CD1c-positive myeloid dendritic cell (primary cell): ENCODE data around the gene SULT1C3.
A peak's percentile ranks its signal among the peaks of the same experiment; 100 is the strongest.
"Not testable (repeated sequence)": the region's sequence is repeated elsewhere in the genome, so short reads cannot be mapped to it uniquely, and the experiment has no call there.

Source experiments
- DNase-seq: peaks from one replicate; pipeline ENCODE4 v3.0.0-alpha.2; 2016; ENCODE audit errors: extremely low spot score

The SULT1C3 gene

DNA sequence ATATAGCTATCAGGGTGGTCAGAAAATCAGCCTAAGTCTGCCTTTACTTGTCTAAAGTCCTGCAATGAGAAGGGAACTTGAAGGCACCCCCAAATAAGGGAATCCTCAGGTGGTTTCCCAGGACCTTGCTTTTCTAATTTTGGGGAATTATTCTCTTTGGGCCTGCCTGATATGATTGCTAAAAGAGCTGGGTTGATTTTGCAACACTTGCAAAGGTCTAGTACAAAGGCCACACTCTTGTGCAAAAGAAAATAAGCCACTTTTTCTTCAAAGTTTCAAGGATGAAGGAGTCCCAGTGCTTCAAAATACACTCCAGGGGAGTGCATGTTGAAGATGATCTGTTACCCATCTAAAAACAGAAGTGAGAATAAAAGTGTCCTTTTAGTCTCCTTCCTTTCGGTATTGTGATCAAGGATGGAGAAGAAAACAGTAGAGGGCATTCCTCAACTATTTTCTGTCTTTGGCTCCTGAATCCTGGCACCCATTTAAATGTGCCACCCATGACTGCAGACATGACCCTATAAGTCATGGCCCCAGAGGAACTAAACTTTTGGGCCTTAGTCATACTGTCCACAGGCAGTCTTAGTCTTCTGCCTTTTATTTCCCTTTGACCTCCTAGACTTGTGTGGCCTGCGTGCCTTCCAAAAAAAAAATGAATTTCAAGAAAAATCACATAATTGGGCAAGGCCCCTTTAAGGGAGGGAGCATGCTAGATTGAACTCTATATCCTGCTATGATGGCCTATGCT is 5.1 kb downstream of the SULT1C3 start:
- no peak for DNase-seq

DNA sequence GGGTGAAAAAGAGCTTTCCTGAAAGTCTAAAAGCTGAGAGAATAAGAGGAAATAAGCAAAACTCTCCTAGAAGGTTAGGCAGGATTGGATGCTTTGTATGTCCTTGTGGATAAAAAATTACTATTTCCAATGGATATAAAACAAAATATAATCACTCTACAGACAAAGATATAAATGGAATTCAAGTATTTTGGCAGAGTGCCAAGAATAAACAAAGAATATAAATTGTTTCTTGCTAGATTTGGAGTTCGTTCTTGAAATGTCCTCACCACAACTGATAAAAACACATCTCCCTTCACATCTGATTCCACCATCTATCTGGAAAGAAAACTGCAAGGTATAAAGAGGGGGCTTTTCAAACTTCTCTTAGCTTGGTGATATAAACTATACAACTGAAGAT is 13.3 kb downstream of the SULT1C3 start:
- DNase-seq: no peak

DNA sequence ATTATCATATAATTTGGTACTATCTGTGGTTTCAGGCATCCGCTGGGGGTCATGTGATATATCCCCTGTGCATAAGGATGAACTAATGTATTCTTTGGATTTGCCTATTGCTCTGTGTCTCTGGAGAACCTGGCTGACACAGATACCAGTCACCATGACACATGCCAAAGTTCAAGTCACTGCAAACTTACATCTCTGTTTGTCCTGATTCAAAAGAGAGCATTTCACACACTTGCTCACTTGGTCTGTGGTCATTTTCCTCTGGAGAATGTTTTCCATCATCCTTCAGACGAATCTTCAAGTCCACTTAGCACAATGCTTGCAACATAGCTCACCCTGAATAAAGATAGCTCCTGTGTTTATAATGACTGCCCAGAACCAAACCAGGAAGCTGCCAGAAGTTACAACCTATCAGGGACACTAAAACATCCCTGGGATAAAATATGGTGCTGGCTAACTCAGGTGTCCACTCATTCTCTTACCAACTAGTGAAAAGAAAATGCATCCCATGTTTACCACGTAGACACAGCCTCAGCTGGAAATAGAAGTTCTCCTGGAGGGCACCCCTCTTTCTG is 18.1 kb downstream of the SULT1C3 start:
- DNase-seq: no peak

DNA sequence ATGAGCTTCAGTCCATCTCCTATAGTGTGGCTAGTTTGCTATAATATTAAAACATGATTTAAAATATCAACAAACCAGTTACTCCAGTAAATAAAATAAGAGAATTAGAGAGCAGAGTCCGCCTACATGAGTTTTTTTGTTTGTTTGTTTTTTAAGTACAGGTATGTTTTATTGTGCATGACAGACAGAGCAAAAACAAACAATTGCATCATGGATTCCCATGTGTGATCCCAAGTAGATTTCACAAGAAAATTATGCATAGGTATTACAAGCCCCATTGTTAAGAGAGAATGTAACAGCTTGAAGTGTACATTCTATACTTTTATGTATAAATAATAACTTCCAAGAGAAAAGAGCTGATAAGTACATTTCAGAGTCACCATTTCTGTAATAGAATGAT is 21.0 kb downstream of the SULT1C3 start:
- no peak for DNase-seq

DNA sequence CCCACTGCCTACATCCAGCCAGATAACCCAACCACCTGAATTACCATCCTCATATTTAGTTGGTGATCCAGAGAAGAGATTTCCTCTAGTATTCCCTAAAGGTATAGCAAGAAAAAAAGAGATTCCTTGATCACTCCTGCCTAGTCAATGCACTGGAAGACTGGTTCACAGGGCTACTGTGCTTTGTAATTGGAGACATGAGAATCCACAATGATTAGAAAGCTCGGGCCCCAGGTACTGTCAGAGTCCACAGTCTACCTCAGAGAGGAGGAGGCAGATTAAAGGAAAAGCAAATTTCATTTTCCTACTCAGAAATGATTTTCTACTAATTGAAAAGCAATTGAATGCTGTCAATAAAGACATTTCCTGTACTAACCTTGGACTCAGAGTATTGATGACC is 22.3 kb downstream of the SULT1C3 start:
- DNase-seq: no peak

DNA sequence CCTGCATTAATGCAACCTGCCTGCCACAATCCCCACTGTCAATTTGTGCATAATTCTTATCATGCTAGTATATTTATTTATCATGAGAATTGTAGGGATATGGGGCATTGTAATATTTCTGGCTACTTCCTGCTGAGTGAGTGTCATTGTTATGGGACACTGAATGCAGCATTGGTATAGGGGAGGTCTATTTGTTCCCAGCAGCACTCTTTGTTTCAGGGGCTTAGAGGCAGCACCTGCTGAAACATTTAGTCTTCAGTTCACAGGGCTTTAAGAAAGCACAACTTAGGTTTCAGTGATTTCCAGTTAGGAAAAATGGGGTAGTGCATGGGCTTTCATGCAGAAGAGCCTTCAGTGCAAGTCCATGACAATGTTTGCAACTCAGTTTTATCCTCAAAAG is 23.6 kb downstream of the SULT1C3 start:
- DNase-seq: no peak

DNA sequence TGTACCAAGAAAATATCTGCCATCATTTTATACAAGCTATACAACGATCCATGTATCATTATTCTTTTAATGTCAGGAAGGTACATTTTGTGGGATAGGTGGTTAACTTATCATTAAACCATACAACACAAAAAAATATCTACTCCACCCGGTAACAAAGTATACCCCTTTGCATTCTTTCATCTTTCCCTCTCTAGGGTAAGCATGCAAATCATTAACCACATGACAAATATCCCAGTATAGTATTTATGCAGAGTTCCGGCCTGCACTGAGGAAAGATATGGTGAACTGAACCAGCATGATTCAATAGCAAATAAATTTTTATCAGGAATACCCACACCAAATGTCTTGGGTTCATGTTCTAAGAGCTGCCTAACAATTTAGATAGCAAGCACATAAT is 26.4 kb downstream of the SULT1C3 start:
- no peak for DNase-seq

DNA sequence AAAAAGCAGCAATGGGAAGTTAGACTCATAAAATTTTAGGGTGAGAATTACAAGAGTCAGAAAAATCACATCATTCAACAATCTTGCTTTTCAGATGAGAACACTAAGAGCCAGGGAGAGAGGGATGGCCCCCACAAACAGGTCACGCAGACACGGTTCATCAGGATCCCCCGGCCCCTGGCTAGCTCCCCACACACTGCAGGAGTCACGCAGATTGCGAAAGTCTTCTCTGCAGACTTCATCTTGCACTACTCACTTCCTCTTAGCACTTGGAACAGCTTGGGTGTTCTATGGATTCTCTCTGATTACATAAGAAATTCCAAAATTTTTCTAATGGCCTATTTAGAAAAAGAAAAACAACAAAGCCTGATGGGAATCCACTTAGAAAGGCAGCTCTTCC is 27.3 kb downstream of the SULT1C3 start:
- DNase-seq: peak; percentile 64

DNA sequence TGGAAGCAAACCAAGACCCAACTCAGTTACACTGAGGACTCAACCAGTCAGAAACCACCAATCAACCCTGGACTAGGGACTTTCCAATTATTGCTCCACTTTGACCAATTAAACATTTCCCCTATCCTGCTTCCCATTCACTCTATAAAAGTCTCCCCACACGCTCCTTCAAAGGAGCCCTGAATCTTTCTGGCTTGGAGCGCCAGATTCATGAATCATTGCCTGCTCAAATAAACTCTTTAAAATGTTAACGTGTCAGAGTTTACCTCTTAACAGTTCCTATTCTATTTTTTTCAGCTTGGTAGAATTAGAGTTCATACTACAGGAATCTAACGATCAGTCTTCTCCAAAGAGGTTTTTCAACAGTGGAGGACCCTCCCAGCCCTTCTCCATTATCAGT is 28.2 kb downstream of the SULT1C3 start:
- no peak for DNase-seq

DNA sequence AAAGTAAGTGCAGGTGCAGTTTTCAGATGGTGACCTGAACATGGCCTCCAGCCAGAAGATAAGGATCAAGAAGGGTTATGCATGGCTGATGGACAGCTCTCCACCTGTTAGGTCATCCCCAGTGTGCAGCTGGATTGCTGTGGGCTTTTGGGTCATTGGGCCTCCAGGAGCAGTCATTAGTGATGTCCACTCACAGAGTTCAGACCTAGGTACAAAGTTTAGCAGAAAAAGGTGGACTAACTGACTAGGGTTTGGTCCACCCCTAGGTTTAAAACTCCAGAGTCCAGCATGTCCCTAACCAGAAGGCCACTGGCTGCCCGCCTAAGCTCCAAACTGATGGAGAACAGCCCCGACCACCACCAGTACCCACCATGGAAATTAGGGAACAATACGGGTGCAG is 30.6 kb downstream of the SULT1C3 start:
- DNase-seq: no peak

DNA sequence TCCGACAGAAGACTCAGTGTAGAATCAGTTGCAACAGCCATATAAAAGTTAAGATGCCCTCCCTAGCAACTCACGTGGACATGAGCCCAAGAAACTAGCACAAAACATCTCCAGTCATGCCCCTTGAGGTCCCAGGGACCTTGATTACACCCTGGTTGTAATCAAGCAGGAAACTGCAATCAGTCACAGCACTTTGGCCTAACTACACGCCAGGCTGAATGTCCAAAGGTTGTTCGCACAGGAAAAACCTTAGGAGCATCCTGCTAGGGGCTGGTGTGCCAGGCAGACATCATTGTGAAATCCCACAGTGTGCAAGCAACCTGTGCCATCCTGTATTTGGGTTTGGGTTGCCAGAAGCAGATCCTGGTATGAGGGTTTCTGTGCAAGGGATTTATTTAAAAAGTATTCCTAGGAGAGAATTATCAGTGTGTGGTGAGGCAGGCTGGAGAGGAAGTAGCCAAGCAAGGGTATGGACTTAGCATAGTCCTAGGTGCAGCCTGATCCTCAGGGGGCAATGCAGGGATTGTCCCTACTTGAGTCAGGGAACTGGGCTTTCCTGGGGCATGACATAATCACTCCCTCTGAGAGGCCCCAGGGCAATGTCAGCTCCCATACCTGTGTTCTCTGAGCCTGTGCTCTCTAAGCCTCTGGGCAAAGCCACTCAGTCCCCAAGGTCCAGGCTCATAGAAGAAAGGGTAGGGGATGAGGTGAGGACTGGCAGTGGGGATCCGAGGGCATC is 31.2 kb downstream of the SULT1C3 start:
- no peak for DNase-seq

DNA sequence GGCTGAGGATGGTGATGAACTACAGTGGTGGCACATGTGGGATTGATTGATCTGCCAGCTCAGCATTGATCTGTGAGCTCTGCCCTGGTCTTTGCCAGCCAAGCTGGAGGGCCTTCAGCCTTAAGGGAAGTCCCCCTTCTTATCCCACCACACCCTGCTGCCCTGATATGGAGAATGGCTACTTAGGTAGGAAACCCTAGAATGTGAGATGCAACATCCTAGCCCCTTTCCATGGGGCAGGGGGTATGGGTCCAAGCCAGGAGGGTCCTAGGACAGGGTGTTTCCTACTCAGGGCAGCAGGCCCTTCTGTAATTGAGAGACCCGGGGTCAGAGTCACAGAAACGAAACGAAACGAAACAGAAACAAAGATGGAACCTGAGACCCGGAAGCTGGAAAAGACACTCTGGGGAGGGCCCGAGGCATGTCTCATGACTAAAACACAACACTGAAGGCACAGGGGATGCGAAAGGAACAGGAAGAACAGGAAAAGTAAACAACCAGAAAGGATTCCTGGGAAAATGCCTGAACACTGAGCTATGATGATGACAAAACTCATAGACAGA is 32.0 kb downstream of the SULT1C3 start:
- no peak for DNase-seq

DNA sequence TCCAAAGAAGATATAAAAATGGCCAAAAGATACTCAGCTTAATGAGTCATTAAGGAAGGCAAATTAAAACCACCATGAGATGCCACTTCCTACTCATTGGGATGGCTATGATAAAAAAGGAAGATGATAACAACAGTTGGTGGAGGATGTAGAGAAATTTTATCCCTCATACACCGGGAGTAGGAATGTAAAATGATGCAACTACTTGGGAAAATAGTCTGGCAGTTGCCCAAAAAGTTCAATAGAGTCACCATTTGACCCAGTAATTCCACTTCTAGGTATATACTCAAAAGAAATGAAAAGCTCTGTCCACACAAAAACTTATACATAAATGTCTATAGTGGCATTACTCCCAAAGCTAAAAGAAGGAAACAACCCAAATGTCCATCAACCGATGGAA is 38.9 kb downstream of the SULT1C3 start:
- DNase-seq: no peak

DNA sequence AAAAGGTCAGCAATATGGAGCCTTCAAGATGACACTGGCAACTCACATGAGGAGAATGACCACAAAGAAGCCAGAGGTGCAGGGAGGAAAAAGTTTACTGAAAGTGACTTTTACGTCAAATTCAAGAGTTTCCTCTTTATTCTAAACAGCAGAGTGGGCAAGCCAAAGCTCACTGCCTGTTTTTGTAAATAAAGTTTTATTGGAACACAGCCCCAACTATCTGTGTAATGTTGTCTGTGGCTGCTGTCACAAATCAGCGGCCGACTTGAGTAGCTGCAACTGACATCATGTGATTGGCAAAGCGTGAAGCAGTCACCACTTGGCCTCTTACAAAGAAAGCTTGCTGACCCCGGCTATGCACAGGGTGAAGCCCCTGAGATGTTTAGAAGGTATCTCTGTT is 39.7 kb downstream of the SULT1C3 start:
- no peak for DNase-seq

DNA sequence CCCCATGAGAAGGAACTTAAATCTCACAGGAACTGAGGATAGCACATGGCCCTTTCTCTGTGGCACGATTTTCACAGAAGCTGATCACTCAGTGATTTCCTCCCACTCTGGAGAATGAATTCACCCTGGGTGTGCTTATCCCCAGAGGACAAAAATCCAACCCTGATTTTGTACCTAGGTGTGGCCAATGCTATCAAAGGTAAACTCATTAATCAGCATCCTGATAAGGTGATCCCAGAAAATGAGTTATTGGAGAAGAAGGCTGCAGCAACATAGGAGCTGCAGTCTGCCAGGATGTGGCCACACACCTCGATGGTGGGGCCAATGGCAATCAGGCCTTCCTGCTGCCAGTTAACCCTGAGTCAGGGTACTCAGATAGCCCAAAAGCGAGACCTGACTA is 40.7 kb downstream of the SULT1C3 start:
- no peak for DNase-seq

DNA sequence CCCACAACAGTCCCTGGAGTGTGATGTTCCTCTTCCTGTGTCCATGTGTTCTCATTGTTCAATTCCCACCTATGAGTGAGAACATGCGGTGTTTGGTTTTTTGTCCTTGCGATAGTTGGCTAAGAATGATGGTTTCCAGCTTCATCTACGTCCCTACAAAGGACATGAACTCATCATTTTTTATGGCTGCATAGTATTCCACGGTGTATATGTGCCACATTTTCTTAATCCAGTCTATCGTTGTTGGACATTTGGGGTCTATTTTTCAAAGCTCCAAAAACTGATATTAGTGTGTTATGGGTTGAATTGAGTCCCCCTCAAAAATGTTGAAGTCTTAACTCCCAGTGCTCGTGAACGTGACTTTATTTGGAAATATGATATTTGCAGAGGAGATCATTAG is 44.8 kb downstream of the SULT1C3 start:
- DNase-seq: not testable (repeated sequence)

DNA sequence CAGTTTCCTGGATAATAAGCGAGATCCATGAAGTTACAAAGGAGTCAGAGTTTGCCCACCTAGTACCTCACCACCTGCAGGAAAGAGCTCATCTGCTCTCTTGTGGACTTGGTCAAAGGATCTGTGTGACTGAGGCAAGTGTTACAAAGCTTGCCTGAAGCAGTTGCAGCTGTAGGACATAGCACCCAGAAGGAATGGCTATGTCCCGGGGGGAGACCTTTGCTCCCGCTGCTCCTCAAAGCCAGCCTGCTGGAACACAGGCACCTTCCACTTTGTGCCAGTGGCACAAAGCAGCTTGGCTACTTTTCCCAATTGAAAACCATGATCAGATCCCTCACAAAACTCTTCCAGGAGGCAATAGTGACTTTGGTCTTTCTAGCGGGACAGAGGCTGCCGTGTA is 45.8 kb downstream of the SULT1C3 start:
- no peak for DNase-seq

DNA sequence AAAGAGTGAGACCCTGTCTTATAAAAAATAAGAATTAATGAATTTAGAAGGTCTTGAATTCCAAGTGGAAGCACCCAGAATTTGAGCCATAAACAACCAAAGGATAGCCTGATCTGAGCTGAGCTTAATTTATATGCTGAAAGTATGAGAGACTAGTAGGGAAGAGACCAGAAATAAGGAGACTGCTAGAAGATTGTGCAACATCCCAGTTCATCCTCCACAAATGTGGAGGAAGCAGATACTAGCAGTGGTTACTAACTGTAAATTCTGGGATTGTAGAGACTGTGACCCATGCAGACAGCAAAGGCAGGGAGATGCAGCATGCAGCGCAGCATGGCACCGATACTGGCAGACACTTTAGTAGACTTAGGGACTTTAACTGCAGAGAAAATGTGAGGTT is 47.4 kb downstream of the SULT1C3 start:
- DNase-seq: no peak

DNA sequence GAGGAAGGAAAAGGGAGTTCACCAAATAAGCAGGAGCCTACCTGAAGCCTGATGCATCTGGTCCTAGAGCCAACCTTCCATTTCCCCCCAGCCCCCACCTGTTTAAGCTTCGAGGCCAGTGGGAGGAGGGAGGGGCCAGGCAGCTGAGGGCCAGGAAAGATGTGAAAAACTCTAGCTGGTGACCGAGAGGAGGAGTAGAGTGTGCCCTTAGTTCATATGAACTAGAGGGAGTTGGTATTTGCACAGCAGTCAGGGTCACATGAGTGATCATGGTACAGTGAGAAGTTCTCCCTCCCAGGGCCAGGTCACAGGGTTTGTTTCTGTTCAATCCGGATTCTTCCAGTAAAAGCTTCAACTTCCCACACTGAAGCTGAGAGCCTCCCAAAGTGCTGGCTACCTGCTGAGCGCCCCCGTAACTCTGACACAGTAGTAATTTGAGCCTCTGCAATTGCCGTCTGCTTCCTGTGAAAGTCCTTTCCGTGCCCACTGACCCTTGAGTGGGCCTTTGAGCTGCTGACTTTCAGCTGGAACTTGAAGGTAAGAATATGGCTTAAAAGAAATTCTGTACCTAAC is 48.9 kb downstream of the SULT1C3 start, which contains the start of gene SULT1C2:
Gene SULT1C2, plus strand, starts transcription at position 362 of the 573 bp plus-strand sequence. CDS start 4,773 bp downstream, outside the sequence.
- peak; percentile 2 for DNase-seq

DNA sequence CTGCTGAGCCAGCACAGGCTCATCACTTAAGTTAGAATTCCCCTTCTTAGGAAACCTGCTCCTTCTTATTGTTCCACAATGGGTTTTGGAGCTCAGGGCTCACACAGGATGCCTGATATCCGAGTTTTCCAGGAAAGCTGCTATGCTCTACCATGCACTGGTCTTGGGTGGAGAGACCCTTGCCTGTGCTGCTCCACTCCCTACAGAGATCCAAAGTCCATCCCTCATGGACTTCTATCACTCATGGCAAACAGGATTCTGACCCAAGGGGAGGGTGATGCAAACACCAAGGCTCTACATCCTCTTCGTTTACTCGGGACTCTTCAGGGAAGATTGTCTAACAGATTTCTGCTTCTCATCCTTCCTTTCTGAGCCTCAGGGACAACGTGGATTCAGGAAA is 54.1 kb downstream of the SULT1C3 start:
- no peak for DNase-seq

DNA sequence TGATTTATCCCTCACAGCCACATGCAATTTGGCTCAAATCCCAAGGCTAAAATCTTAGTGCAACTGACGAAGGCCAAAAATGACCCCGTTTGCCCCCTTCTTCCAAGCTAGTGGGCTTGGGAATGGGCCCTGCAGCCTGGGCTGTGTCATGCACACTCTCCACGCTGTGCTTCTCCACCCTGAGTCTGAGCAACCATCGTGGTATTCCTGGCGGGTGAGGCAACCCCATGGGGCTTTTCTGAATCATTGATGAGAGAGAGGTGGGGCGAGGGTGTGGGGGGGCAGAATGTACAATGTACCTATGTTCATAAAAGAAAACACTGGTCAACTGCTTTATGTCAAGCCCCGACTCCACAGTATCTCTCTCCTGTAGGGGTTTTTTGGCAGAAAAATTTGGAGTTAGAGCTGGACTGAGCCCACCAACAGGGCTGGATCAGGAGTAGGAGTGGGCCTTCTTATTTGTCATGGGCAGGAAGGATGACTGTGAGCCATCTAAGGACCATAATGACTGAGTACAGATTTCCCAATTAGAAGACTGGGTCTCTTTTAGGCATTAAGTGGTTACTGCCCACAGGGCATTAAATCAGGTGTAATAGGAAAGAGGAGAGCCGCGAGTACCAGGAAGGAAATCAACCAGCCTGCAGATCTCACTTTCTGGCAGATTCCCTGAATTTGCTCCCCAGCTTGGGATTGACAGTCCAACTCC is 57.8 kb downstream of the SULT1C3 start:
- DNase-seq: no peak

DNA sequence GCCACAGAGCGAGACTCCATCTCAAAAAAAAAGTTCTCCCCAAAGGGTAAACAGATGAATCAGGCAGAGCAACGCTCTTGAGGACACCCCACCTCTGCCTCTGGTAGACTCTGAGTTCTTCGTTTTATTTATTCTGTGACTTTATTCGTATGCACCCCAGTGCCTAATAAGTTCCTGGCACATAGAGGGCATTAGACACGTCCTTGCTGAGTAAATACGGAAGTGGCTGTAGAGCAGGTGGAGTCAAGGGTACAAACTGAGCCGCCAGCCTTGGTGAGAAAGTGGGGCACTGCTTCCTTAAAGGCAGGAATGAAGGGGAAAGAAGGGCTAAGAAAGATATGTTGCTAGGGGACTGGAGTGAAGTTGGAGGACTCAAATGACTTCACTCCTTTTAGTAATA is 61.8 kb downstream of the SULT1C3 start:
- no peak for DNase-seq
